AG09309 (cell line): ENCODE results near the gene C20orf144.

Experiments
- DNase-seq: peaks from one replicate; pipeline ENCODE4 v3.0.0-alpha.2; 2010; ENCODE audit warnings: low read depth
- H3K4me3 ChIP-seq: 2 replicates; pipeline ENCODE4 v1.5.1; 2011; ENCODE audit warnings: mild to moderate bottlenecking, low read depth, low read length, moderate library complexity; ENCODE audit not compliant: control insufficient read depth
- CTCF ChIP-seq: IDR thresholded peaks from 2 replicates; pipeline ENCODE4 v1.5.1; 2011; ENCODE audit warnings: mild to moderate bottlenecking, low read depth, low read length, inconsistent platforms; ENCODE audit not compliant: insufficient read depth, control insufficient read depth; ENCODE audit errors: missing control alignments

C20orf144 gene

DNA sequence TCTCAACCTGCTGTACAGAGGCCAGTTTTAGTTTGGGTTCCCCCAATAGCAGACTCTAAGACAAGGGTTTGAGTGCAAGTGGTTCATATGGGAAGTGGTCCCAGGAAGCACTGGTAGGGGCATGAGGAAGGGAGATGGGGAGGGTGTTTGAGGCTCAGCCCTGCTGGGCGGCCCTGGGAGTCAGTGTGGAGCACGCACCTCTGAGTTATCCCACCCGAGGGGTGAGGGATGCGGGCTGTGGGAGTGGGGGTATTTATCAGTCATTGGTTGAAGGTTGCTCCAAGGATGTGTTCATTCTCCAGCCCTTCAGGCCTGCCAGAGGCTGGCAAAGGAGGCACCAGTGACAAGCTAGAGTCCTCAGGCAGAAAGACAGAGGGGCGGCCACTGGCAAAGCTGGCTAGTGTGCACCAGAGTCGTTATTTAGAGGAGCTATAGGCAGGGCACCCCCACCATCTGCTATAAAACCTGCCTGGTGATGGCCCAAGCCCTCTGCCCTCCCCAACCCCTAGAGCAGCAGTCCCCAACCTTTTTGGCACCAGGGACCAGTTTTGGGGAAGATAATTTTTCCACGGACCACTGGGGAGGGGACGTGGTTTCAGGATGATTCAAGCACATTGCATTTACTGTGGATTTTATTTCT is 41.5 kb downstream of the C20orf144 start:
- no peak overlapping the region for H3K4me3 ChIP-seq
- no peak for DNase-seq
- no peak for TF ChIP-seq CTCF

GRCh38 chr20:33704197-33704924 is 42.2 kb downstream of the C20orf144 start:
- DNase-seq = no peak
- H3K4me3 ChIP-seq = no peak overlapping the region
- no peak for TF ChIP-seq CTCF

DNA sequence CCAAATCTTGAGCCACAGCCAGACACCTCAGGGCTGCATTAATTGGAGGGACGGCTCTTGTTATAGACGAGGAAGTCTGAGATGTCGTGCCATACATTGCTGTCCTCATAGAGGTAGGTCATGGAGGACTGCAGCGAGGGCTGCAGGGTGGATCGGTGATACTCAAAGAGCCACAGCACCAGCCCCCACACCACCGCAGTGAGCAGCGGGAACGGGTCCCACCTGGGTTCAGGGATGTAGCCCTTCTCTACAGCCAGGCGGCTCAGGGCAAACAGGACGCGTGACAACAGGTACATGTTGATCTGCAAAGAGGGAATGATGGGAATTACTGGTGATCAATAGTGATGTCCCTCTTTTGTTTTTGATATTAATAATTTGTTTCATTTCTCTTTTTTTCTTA is 45.5 kb downstream of the C20orf144 start:
- no peak for TF ChIP-seq CTCF
- DNase-seq = no peak
- H3K4me3 ChIP-seq = no peak overlapping the region

- no peak for TF ChIP-seq CTCF
- no peak for DNase-seq
- no peak overlapping the region for H3K4me3 ChIP-seq
Measured at GRCh38 chr20:33709398-33709797, 47.3 kb downstream of the C20orf144 start.

DNA sequence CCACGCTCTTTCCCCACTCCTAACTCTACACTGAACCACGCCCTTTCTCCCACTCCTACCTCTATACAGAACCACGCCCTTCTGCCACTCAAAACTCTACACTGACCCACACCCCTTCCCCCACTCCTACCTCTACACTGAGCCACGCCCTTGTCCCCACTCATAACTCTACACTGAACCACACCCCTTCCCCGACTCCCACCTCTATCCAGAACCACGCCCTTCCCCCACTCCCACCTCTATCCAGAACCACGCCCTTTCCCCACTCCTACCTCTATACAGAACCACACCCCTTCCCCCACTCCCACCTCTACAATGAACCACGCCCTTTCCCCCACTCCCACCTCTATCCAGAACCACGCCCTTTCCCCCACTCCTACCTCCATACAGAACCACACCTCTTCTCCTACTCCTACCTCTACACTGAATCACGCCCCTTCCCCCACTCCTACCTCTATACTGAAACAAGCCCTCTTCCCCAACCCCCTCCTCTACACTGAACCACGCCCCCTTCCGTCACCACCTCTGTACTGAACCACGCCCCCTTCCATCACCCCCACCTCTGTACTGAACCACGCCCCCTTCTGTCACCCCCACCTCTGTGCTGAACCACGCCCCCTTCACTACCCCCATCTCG is 47.9 kb downstream of the C20orf144 start:
- no peak for DNase-seq

DNA sequence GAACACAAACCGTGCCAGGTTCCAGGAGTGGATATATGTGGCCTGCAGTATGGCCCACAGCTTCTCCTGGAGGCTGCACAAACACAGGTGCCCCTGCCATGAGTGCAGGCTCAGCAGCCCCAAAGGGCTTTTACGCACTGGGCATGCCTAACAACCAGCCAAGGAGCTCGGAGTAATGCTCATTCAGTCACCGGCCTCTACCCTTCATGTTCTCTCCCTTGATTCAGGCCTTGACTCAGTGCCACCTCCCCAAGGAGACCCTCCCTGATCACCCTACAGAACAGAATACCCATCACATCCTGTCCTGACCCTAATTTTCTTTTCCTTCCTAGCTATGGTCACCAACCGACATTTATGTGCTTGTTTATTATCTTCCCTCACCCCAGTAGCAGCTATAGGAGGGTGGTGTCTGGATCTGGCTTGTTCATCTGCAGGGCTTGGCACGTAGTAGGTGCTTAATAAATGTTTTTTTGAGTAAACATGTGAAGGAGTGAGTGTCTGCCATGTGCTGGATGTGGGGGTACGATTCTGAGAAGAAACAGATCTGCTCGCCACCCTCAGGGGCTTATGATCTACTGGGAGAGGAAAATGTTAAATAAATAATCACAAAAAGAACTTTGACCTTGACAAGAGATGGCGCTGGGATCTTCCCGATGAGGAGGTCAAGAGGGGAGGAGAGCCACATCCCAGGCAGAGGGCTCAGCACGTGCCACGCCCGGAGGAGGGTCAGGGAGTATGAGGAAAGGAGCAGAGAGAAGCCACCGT is 48.7 kb downstream of the C20orf144 start:
- no peak for DNase-seq
- no peak overlapping the region for H3K4me3 ChIP-seq
- TF ChIP-seq CTCF = no peak

More for the DNA sequence above, 47.9 kb downstream of the C20orf144 start:
- no peak overlapping the region for H3K4me3 ChIP-seq
- TF ChIP-seq CTCF = no peak
